Measurements from ENCODE around the gene REC8.

REC8 gene

GRCh38 chr14:24171422-24172260, at the start of gene REC8:
Gene REC8, plus strand, starts transcription at chr14:24172080. Its CDS starts 473 bp downstream, at chr14:24172553.
- Mint-ChIP-seq H3K27ac (peak within 1 kb of the TSS; percentile 94), H3K36me3 (ENCODE audit: low read depth) (peaks cover 39% of the 10 kb centered on the region), H3K4me3 (peak within 1 kb of the TSS; percentile 84), H3K4me1 (peaks cover 39% of the 10 kb centered on the region), H3K9me3 (no peaks in the 10 kb centered on the region), H3K27me3 (ENCODE audit: low read depth, poor library complexity) (peaks cover 14% of the 10 kb centered on the region)
- no peak for TF ChIP-seq CTCF (IDR thresholded peaks at IDR 0.05)
- peak; percentile 85 for DNase-seq

DNA sequence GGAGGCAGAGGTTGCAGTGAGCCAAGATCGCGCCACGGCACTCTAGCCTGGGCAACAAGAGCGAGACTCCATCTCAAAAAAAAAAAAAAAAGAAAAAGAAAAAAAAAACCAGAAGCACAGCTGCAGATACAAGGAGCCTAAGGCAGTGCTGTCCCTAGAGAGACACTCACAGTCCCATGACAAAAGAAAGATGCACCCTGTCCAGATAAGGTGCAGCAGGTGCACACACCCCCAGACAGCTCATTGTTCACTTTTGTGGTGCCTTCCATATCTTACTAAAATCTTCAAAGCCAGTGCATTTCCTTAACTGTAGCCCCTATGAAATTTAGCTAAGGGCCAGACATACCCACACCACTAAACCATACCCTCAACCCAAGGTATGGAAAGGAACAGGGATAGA, 49.5 kb upstream of the REC8 start:
- no peaks in the 10 kb centered on the region for H3K9me3 Mint-ChIP-seq
- no peaks in the 10 kb centered on the region for H3K4me1 Mint-ChIP-seq
- H3K36me3 Mint-ChIP-seq (ENCODE audit: low read depth): peaks cover 47% of the 10 kb centered on the region
- H3K4me3 Mint-ChIP-seq: no peak overlapping the region
- TF ChIP-seq CTCF (IDR thresholded peaks at IDR 0.05): no peak
- no peak for DNase-seq
- no peak overlapping the region for H3K27ac Mint-ChIP-seq
- H3K27me3 Mint-ChIP-seq (ENCODE audit: low read depth, poor library complexity): peaks cover 4% of the 10 kb centered on the region

GRCh38 chr14:24122898-24123297, 49.0 kb upstream of the REC8 start:
- TF ChIP-seq CTCF (IDR thresholded peaks at IDR 0.05): no peak
- Mint-ChIP-seq H3K36me3 (ENCODE audit: low read depth) (peaks cover 42% of the 10 kb centered on the region), H3K4me1 (no peaks in the 10 kb centered on the region), H3K27ac (no peak overlapping the region), H3K4me3 (no peak overlapping the region), H3K27me3 (ENCODE audit: low read depth, poor library complexity) (peaks cover 4% of the 10 kb centered on the region), H3K9me3 (no peaks in the 10 kb centered on the region)
- no peak for DNase-seq

DNA sequence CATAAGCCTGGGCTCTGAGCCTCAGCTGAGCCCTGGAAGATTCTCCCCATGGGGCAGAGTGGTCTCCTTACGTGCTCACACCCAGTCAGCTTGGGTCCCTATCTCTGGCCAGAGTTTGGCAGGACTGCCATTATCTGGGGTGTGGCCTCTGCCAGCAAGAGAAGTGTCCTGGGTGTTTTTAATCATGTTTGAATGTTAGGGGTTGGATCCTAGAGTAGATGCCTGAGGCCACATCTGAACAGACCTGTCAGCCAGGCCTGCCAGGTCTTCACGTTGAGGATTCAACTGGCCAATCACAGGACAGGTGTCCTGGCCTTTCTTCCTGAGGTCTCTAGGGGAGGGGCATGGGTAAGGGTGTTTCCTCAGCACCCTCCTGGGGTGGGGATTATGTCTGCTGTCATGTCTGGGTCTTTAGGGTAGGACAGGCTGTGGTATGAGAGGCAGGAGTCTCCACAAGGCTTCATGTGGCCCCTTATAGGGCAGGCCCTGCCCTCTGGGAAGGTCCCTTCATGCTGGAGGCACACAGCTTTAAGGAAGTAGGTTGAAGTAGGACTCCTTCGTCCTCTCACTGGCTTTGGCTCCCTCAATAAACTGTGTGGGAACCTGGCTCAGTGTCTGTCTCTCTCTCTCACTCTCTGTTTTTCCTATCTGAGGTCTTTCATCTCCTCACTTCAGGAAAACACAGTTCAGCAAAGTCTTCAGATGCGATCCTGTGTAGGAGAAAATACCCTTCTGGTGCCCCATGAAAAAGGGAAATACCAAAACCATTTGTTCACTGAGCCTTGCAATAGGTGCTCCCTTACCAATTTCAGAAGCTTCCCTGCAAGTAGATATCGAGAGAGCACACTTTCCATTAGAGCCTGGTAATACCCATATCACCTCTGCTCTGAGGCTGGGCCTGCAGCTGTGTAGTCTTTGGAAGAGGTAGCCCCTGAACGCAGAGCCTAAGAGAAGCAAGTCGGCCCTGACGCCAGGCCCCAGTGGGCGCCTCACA, 48.2 kb upstream of the REC8 start:
- H3K36me3 Mint-ChIP-seq (ENCODE audit: low read depth): peaks cover 34% of the 10 kb centered on the region
- no peak for DNase-seq
- no peaks in the 10 kb centered on the region for H3K9me3 Mint-ChIP-seq
- H3K4me1 Mint-ChIP-seq: no peaks in the 10 kb centered on the region
- peaks cover 4% of the 10 kb centered on the region for H3K27me3 Mint-ChIP-seq (ENCODE audit: low read depth, poor library complexity)
- H3K4me3 Mint-ChIP-seq: no peak overlapping the region
- TF ChIP-seq CTCF (IDR thresholded peaks at IDR 0.05): no peak
- peak overlapping the region; percentile 25 for H3K27ac Mint-ChIP-seq

DNA sequence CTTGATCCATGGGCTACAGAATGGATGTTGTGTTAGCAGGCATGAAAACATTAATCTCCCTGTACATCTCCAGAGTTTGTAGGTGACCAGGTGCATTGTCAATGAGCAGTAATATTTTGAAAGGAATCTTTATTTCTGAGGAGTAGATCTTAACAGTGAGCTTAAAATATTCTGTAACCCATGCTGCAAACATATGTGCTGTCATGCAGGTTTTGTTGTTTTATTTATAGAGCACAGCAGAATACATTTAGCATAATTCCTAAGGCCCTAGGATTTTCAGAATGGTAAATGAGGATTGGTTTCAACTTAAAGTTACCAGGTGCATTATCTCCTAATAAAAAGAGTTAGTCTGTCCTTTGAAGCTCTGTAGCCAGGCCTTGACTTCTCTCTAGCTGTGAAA, 44.9 kb upstream of the REC8 start:
- DNase-seq: no peak
- peaks cover 16% of the 10 kb centered on the region for H3K4me1 Mint-ChIP-seq
- TF ChIP-seq CTCF (IDR thresholded peaks at IDR 0.05): no peak
- H3K4me3 Mint-ChIP-seq: no peak overlapping the region
- H3K27me3 Mint-ChIP-seq (ENCODE audit: low read depth, poor library complexity): peaks cover 3% of the 10 kb centered on the region
- peaks cover 12% of the 10 kb centered on the region for H3K36me3 Mint-ChIP-seq (ENCODE audit: low read depth)
- H3K9me3 Mint-ChIP-seq: no peaks in the 10 kb centered on the region
- H3K27ac Mint-ChIP-seq: no peak overlapping the region

Measured in nephron progenitor cell (in vitro differentiated cells).